Measurements from ENCODE around the gene NUP98. TPM values are rescaled to one million over a fixed set of nuclear protein-coding genes. Genes with fewer than 3 reads are reported as not detected.

NUP98 gene
- polyA plus RNA-seq, 1 of the 3 experiments (the other 2 are of a cell fraction): 56.4 TPM

DNA sequence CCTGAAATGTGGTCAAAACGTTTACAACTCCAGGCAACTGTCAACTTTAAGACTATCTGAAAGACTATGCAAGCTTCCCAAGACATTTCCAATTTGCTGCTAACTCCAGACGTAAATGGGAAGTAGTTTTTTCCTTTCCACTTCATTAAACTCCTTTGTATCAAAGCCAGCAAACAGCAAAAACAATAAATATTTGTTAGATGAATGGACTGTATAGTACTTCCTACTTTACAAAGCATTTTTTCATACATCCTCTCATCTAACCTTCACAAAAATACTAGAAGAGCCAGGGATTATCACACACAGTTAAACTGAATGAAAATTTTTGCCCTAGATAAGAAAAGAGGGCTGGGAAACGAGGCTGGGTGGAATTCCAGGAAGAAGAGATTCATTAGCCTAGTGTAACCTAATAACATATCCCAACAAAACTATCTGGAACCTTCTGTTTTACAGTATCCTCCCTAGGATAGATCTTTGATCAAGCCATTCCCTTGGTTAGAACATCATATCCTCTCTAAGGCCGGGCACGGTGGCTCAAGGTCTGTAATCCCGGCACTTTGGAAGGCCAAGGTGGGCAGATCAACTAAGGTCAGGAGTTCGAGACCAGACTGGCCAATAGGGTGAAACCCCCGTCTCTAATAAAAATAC lies 10.4 kb downstream of the NUP98 start:
- DNase-seq: no peak
- Histone ChIP-seq H3F3A (replicated peaks; ENCODE audit: insufficient read depth) (peaks cover 5% of the 10 kb centered on the region), H3K9me2 (no peaks in the 10 kb centered on the region), H2AFZ (ENCODE audit: low read depth) (no peak overlapping the region), H3K27me3 (ENCODE audit: insufficient read depth) (no peaks in the 10 kb centered on the region), H3K79me2 (ENCODE audit: insufficient read depth) (peaks cover 100% of the 10 kb centered on the region), H3K9ac (no peak overlapping the region), H4K20me1 (ENCODE audit: insufficient read depth) (peaks cover 71% of the 10 kb centered on the region), H3K4me2 (peak overlapping the region; percentile 27), H3K4me1 (ENCODE audit: control insufficient read depth in 1 of 2, insufficient read depth in 2 of 2, low read depth in 1 of 2, low read length in 1 of 2) (peaks cover 0 to 9% of the 10 kb centered on the region in 2 experiments; a peak in 2 of 4 replicates), H3K4me3 (ENCODE audit: low read depth in 2 of 2, low read length in 1 of 2) (no peak overlapping the region), H3K27ac (ENCODE audit: low read depth in 2 of 2, low read length in 1 of 2) (peak overlapping the region; percentile 18 to 45; a peak in 2 of 4 replicates), H3K9me3 (no peaks in the 10 kb centered on the region), H3K36me3 (replicated peaks in 1 of 2; ENCODE audit: control insufficient read depth in 1 of 2, insufficient read depth in 2 of 2, low read length in 1 of 2) (peaks cover 0 to 14% of the 10 kb centered on the region in 2 experiments)
- POLR2A ChIA-PET: no interaction called here
- TF ChIP-seq RCOR1 (IDR thresholded peaks at IDR 0.05; ENCODE audit: low read length) (no peak), TEAD4 (IDR thresholded peaks at IDR 0.05; ENCODE audit: borderline replicate concordance, insufficient read depth) (no peak), JUND (IDR thresholded peaks at IDR 0.05) (no peak), ELF1 (IDR thresholded peaks at IDR 0.05) (no peak), EP300 (IDR thresholded peaks at IDR 0.05; ENCODE audit: borderline replicate concordance in 1 of 2, low read depth in 1 of 2, low read length in 1 of 2) (no peak), MXI1 (IDR thresholded peaks at IDR 0.05; ENCODE audit: low read depth, low read length) (no peak), RAD21 (IDR thresholded peaks at IDR 0.05; ENCODE audit: low read length) (no peak)
- TF ChIP-seq, protein P1, sequence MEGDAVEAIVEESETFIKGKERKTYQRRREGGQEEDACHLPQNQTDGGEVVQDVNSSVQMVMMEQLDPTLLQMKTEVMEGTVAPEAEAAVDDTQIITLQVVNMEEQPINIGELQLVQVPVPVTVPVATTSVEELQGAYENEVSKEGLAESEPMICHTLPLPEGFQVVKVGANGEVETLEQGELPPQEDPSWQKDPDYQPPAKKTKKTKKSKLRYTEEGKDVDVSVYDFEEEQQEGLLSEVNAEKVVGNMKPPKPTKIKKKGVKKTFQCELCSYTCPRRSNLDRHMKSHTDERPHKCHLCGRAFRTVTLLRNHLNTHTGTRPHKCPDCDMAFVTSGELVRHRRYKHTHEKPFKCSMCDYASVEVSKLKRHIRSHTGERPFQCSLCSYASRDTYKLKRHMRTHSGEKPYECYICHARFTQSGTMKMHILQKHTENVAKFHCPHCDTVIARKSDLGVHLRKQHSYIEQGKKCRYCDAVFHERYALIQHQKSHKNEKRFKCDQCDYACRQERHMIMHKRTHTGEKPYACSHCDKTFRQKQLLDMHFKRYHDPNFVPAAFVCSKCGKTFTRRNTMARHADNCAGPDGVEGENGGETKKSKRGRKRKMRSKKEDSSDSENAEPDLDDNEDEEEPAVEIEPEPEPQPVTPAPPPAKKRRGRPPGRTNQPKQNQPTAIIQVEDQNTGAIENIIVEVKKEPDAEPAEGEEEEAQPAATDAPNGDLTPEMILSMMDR (IDR thresholded peaks at IDR 0.05): no peak
- 79% methylated on average over 8 of the region's 8 CpGs for WGBS (ENCODE audit: low lambda C conversion rate)
- CTCF ChIA-PET: interaction anchor here (1.0 kb wide), 1 partner anchor 286 kb away, joined by 4 read pairs; no protein-coding TSS in a partner anchor

DNA sequence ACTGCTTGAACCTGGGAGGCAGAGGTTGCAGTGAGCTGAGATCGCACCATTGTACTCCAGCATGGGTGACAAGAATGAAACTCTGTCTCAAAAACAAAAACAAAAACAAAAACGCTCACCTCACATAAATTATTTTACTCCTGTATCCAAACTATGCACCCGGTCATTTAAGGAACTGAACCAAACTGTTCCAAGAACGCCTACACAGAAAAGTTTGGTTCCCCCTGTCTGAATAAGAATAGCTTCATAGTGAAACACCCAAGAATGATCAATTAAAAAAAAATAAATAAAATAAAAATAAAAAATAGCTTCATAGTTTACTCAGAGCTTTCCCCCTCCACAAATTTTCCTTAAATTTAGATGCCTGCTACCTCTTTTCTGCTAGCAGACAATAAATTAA lies 13.7 kb downstream of the NUP98 start:
- Histone ChIP-seq H3F3A (replicated peaks; ENCODE audit: insufficient read depth) (peaks cover 12% of the 10 kb centered on the region), H4K20me1 (ENCODE audit: insufficient read depth) (peaks cover 70% of the 10 kb centered on the region), H3K4me3 (ENCODE audit: low read depth in 2 of 2, low read length in 1 of 2) (no peak overlapping the region), H3K27me3 (ENCODE audit: insufficient read depth) (no peaks in the 10 kb centered on the region), H3K4me1 (ENCODE audit: control insufficient read depth in 1 of 2, insufficient read depth in 2 of 2, low read depth in 1 of 2, low read length in 1 of 2) (peaks cover 0 to 15% of the 10 kb centered on the region in 2 experiments; a peak in 2 of 4 replicates), H3K36me3 (replicated peaks in 1 of 2; ENCODE audit: control insufficient read depth in 1 of 2, insufficient read depth in 2 of 2, low read length in 1 of 2) (peaks cover 6 to 41% of the 10 kb centered on the region in 2 experiments), H3K9me2 (no peaks in the 10 kb centered on the region), H3K9me3 (no peaks in the 10 kb centered on the region), H3K9ac (no peak overlapping the region), H3K79me2 (ENCODE audit: insufficient read depth) (peaks cover 100% of the 10 kb centered on the region), H3K4me2 (no peak overlapping the region), H2AFZ (ENCODE audit: low read depth) (no peak overlapping the region), H3K27ac (ENCODE audit: low read depth in 2 of 2, low read length in 1 of 2) (no peak overlapping the region)
- ChIA-PET POLR2A (no interaction called here), CTCF (interaction anchor here (0.9 to 1.5 kb wide), 3 partner anchors 25 to 58 kb away, joined by 3 to 5 read pairs (median 3); no protein-coding TSS in a partner anchor)
- 96% methylated on average over 4 of the region's 4 CpGs for WGBS (ENCODE audit: low lambda C conversion rate)
- no peak for DNase-seq
- TF ChIP-seq, protein P2, sequence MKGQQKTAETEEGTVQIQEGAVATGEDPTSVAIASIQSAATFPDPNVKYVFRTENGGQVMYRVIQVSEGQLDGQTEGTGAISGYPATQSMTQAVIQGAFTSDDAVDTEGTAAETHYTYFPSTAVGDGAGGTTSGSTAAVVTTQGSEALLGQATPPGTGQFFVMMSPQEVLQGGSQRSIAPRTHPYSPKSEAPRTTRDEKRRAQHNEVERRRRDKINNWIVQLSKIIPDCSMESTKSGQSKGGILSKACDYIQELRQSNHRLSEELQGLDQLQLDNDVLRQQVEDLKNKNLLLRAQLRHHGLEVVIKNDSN (IDR thresholded peaks at IDR 0.05; ENCODE audit: borderline replicate concordance, low read depth): no peak
- TF ChIP-seq, protein P3, sequence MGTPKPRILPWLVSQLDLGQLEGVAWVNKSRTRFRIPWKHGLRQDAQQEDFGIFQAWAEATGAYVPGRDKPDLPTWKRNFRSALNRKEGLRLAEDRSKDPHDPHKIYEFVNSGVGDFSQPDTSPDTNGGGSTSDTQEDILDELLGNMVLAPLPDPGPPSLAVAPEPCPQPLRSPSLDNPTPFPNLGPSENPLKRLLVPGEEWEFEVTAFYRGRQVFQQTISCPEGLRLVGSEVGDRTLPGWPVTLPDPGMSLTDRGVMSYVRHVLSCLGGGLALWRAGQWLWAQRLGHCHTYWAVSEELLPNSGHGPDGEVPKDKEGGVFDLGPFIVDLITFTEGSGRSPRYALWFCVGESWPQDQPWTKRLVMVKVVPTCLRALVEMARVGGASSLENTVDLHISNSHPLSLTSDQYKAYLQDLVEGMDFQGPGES (IDR thresholded peaks at IDR 0.05; ENCODE audit: low read depth, low read length): no peak
- TF ChIP-seq MEF2A (IDR thresholded peaks at IDR 0.05; ENCODE audit: borderline replicate concordance, low read depth) (no peak), YY1 (IDR thresholded peaks at IDR 0.05; ENCODE audit: low read depth) (no peak), RXRA (IDR thresholded peaks at IDR 0.05; ENCODE audit: borderline replicate concordance, low read depth) (no peak), TEAD4 (IDR thresholded peaks at IDR 0.05; ENCODE audit: borderline replicate concordance, insufficient read depth) (no peak), GATA2 (CRISPR knock-in tag; IDR thresholded peaks at IDR 0.05) (no peak), FOSL2 (IDR thresholded peaks at IDR 0.05; ENCODE audit: borderline replicate concordance, low read depth) (no peak), RCOR1 (IDR thresholded peaks at IDR 0.05; ENCODE audit: low read length) (no peak), EZH2phosphoT487 (IDR thresholded peaks at IDR 0.05; ENCODE audit: borderline replicate concordance, low read depth) (no peak), TAF1 (IDR thresholded peaks at IDR 0.05; ENCODE audit: borderline replicate concordance, low read depth, low read length) (no peak), RFX5 (IDR thresholded peaks at IDR 0.05; ENCODE audit: low read length) (no peak)
- TF ChIP-seq, protein P4, sequence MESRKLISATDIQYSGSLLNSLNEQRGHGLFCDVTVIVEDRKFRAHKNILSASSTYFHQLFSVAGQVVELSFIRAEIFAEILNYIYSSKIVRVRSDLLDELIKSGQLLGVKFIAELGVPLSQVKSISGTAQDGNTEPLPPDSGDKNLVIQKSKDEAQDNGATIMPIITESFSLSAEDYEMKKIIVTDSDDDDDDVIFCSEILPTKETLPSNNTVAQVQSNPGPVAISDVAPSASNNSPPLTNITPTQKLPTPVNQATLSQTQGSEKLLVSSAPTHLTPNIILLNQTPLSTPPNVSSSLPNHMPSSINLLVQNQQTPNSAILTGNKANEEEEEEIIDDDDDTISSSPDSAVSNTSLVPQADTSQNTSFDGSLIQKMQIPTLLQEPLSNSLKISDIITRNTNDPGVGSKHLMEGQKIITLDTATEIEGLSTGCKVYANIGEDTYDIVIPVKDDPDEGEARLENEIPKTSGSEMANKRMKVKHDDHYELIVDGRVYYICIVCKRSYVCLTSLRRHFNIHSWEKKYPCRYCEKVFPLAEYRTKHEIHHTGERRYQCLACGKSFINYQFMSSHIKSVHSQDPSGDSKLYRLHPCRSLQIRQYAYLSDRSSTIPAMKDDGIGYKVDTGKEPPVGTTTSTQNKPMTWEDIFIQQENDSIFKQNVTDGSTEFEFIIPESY (IDR thresholded peaks at IDR 0.05; ENCODE audit: borderline replicate concordance, low read depth): no peak
- TF ChIP-seq, protein P5, sequence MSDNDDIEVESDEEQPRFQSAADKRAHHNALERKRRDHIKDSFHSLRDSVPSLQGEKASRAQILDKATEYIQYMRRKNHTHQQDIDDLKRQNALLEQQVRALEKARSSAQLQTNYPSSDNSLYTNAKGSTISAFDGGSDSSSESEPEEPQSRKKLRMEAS (IDR thresholded peaks at IDR 0.05; ENCODE audit: low read depth): no peak

Data from SK-N-SH (cell line).